RCC 7860 (cell line): ENCODE results near the gene SPX.

ENCODE experiments used
- DNase-seq: peaks from one replicate; pipeline ENCODE4 v3.0.0-alpha.2; 2015; ENCODE audit warnings: low spot score
- FAIRE-seq: peaks from 2 replicates; lab custom pipeline; 2012; peaks lifted over from hg19 to GRCh38; lab: Jason Lieb, UNC

The SPX gene

GRCh38 chr12:21529456-21529855 is 3.4 kb downstream of the SPX start:
- DNase-seq (no peak), FAIRE-seq (no peak)

- FAIRE-seq (no peak), DNase-seq (no peak)
These were observed 12.1 kb downstream of the SPX start for GRCh38 chr12:21538061-21538653.

DNA sequence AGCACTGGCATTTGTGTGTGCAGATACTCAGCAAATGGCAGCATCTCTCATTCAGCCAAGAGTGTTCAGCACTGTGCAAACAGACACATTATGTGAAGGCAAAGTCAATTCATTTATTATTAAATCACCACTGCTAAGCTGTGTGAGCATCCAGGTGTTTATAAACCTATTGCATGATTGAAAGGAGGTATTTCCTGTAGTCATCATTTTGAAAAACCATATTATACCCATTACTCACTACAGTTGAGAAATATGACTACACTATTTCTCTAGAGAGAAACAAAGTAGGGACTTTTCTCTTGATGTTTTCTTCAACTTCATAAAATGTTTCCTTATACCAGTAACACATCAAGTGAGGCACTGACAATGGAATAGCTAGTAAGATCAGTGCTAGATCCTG is 13.7 kb downstream of the SPX start:
- DNase-seq (no peak), FAIRE-seq (no peak)

DNA sequence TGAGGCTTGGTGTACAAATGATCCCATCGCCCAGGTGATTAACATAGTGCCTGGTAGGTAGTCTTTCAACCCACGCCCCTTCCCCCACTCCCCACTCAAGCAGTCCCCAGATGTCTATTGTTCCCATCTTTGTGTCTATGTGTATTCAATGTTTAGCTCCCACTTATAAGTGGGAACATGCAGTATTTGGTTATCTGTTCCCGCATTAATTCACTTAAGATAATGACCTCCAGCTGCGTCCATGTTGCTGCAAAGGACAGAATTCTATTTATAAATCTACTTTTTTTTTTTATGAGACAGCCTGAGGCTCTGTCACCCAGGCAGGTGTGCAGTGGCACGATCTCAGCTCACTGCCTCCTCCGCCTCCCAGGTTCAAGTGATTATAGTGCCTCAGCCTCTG is 15.7 kb downstream of the SPX start:
- DNase-seq (no peak), FAIRE-seq (no peak)

- FAIRE-seq (no peak), DNase-seq (no peak)
These were observed 16.3 kb downstream of the SPX start for GRCh38 chr12:21542403-21542802.

- no peak for FAIRE-seq
- DNase-seq = no peak
These were observed 17.1 kb downstream of the SPX start for GRCh38 chr12:21543151-21543550.

DNA sequence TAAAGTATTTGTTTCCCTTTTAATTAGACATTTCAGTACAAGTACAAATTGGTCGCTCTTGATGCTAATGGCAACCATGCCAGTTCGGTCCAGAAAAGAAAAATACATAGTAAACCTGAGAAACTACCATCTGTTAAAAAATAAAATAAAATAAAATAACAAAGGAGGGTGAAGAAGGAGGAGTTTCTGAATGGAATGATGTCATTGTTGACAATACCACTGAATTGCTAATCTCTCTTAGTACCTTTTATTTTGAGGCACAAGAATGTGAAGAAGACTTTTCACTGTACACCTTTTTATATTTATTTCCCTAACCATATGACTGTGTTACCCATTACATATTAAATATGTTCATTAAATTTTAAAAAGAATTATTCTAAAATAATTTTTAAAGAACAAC is 19.5 kb downstream of the SPX start:
- no peak for FAIRE-seq
- no peak for DNase-seq

- DNase-seq = peak; percentile 16
- FAIRE-seq = no peak
These were observed 20.6 kb downstream of the SPX start for GRCh38 chr12:21546716-21547115.

DNA sequence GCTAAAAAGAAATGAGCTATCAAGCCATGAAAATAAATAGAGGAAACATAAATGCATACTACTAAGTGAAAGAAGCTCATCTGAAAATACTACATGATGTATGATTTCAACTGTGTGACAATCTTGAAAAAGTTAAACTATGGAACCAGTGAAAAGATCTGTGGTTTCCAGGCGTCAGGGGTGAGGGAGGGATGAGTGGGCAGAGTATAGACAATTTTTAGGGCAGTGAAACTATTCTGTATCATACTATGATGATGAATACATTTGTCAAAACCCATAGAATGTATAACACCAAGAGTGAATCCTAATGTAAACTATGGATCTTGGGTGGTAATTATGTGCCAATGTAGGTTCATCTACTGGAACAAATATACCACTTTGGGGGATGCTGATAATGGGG is 21.3 kb downstream of the SPX start:
- no peak for FAIRE-seq
- DNase-seq = no peak

- DNase-seq = no peak
- FAIRE-seq = no peak
These were observed 25.9 kb downstream of the SPX start for GRCh38 chr12:21551841-21552465.

- FAIRE-seq (no peak), DNase-seq (no peak)
These were observed 26.7 kb downstream of the SPX start for GRCh38 chr12:21552635-21553328.

DNA sequence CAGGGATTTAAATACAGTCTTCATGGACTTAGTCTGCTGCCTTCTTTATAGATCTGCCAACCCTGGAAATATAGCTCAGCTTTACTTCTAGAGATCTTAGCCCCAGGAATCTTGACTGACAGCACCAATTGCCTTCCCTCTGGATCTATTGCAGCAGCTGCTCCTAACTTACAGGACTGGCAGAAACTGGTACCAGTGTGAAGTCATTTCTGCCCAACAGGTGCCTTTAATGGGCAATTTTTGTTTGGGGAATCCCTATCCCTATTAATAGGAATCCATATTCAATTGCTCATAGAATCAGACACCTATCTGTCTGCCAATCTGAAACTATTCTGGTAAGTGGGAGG is 27.2 kb downstream of the SPX start:
- DNase-seq (no peak), FAIRE-seq (no peak)

DNA sequence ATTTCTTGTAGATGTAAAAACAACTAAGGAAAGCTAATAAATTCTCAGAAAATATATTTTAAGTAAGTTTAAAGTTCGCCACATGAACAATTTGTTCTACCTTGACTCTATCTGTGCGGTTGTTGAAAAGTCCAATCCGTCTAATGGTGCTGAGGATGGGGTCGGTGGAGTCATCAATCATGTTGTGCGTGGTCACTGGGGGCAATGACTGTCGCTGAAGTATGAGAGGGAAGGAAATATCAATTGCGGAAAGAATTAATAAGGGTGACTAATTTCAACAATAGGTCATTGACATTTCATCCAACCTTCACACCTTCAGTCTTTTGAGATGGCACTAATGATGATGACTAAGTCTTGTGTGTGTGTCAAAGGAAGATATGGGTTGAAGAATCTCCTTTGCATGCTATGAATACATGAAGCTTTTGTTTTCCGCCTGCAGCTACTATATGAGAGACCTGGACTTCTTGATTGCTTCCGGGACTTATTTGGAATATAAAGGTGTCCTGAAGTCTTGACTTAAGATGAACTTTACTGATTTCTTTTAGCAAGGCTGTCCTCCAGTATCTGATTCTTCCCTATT is 32.1 kb downstream of the SPX start:
- no peak for FAIRE-seq
- DNase-seq = no peak

GRCh38 chr12:21559855-21560569 is 33.9 kb downstream of the SPX start:
- DNase-seq = peak; percentile 40
- FAIRE-seq = peak; percentile 72

DNA sequence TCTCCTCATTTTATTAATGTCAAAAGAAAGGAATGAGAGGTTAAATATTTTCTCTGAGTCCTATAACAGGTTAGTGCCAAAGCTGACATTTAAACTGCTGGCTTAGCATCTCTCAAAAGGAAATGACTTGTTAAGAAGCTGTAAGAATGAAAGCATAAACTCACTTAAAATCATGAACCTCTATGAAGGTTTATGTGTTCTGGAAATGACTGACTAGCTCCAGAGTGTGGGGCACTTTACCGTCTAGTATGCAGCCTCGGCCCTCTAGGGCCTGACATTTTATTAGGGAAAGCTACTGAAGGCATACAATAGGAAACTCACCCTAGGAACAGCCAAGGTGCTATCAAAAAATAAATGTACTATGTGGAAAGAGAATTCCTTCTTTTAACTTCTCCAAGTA is 35.1 kb downstream of the SPX start:
- DNase-seq = no peak
- no peak for FAIRE-seq

DNA sequence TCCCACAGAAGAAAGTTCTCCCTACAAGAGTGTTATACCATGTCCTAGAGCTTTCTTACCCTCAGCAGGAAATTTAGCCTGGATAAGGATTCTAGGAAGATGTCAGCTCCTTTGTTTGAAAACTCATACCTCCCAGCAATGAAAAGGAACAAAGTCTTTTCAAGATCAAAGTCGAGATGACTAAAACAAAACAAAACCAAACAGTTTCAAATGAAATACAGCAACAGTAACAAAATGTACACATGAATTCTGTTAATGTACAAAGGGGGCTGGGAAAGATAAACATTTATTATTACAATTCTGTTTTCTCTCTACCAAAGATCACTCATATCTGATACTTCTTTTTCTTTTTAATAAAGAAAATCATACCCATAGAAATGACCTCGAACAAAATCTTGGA is 36.8 kb downstream of the SPX start:
- DNase-seq (no peak), FAIRE-seq (no peak)

- FAIRE-seq = peak; percentile 69
- DNase-seq = no peak
These were observed 40.3 kb downstream of the SPX start for GRCh38 chr12:21566223-21566906.

- FAIRE-seq (no peak), DNase-seq (no peak)
These were observed 40.9 kb downstream of the SPX start for GRCh38 chr12:21566907-21567394.

DNA sequence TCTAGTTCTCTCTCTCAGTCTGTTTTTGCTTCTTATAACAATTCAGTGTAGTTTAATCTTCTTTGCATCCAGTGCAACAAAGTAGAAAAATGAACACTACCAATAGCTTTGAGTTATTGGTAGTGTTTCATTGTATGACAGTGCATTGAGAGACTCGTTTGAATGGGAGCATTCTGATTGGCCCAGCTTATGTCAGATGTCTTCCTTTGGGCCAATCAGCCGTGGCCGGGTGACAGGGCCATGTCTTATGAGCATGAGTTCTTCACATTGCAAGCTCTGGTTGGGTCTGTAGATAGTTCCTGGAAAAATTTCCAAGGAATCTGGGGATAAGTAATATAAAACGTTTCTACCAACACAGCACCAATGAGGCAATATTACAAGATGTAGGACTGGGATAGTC is 42.0 kb downstream of the SPX start:
- no peak for DNase-seq
- FAIRE-seq = no peak

DNA sequence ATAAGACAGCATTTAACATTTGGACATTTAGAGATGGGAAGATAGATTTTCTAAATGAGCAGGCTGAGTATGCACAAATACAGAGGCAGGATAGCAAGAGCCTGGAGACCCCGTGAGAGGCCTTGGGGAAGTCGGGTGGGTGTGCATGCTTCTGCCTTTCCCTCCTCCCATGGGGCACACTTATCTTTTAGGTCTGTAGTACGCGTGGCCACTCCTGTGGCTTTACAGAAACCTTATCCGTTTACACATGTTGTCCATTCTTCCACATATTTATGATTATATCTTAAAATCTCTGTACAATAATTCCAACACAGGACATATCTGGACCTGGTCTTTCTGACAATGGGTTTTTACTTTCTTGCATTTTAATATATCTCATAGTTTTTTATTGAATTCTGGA is 45.0 kb downstream of the SPX start:
- DNase-seq (no peak), FAIRE-seq (no peak)
